CD14-positive monocyte (primary cell): ENCODE results near the gene TMEFF1. TPM values are rescaled to one million over a fixed set of nuclear protein-coding genes. Genes with fewer than 3 reads are reported as not detected.

ENCODE experiments used
- DNase-seq, 3 donors: peaks; one replicate each; pipeline ENCODE4 v3.0.0-alpha.2; 2011 to 2022
- H2AFZ ChIP-seq: 2 replicates; pipeline ENCODE4 v1.6.0; 2012; ENCODE audit warnings: mild to moderate bottlenecking, low read depth, low read length, inconsistent platforms; ENCODE audit not compliant: insufficient read depth, poor library complexity, severe bottlenecking
- H3K27ac ChIP-seq, 2 donors: 1 replicate in 1 of 2; 2 replicates in 1 of 2; pipeline ENCODE4 v1.5.1; 2012 to 2013; ENCODE audit warnings: low read length in 2 of 2, control low read depth in 1 of 2, inconsistent platforms in 1 of 2, low read depth in 1 of 2, mild to moderate bottlenecking in 1 of 2
- H3K27me3 ChIP-seq, 2 donors: one replicate each; pipeline versions ENCODE4 v1.6.0 to v1.6.1; 2011 to 2013; ENCODE audit warnings: low read length in 2 of 2; ENCODE audit not compliant: control insufficient read depth in 2 of 2, insufficient read depth in 2 of 2
- H3K36me3 ChIP-seq, 2 donors: replicated peaks in 1 of 2; 1 replicate in 1 of 2; 2 replicates in 1 of 2; pipeline versions ENCODE4 v1.5.1 to v1.6.1; 2012 to 2013; ENCODE audit warnings: low read length in 2 of 2, control low read depth in 1 of 2, inconsistent platforms in 1 of 2, mild to moderate bottlenecking in 1 of 2; ENCODE audit not compliant: insufficient read depth in 2 of 2, control insufficient read depth in 1 of 2
- H3K4me1 ChIP-seq, 2 donors: 1 replicate in 1 of 2; 2 replicates in 1 of 2; pipeline versions ENCODE4 v1.5.1 to v1.6.1; 2012 to 2013; ENCODE audit warnings: low read length in 2 of 2, control low read depth in 1 of 2, inconsistent platforms in 1 of 2, mild to moderate bottlenecking in 1 of 2, moderate library complexity in 1 of 2; ENCODE audit not compliant: insufficient read depth in 2 of 2, control insufficient read depth in 1 of 2
- H3K4me2 ChIP-seq: replicated peaks from 2 replicates; pipeline ENCODE3; 2012; ENCODE audit warnings: low read length, moderate library complexity, mild to moderate bottlenecking; ENCODE audit not compliant: poor library complexity, severe bottlenecking; ENCODE audit errors: extremely low read depth
- H3K4me3 ChIP-seq, 3 experiments: fragments of 200-600 bp in 1 of 3; sonication (generic) in 1 of 3; replicated peaks in 1 of 3; 1 replicate in 2 of 3; 2 replicates in 1 of 3; pipeline ENCODE4 v1.5.1; 2011 to 2013; ENCODE audit warnings: low read length in 3 of 3, mild to moderate bottlenecking in 3 of 3, control low read depth in 2 of 3, low read depth in 2 of 3, inconsistent platforms in 1 of 3, moderate library complexity in 1 of 3
- H3K79me2 ChIP-seq: 2 replicates; pipeline ENCODE4 v1.6.0; 2012; ENCODE audit warnings: mild to moderate bottlenecking, control low read depth, inconsistent platforms, low read length, moderate library complexity; ENCODE audit not compliant: insufficient read depth
- H3K9ac ChIP-seq: 2 replicates; pipeline ENCODE4 v1.6.0; 2017; ENCODE audit warnings: low read length, mild to moderate bottlenecking; ENCODE audit not compliant: insufficient read depth, poor library complexity, severe bottlenecking
- H3K9me3 ChIP-seq, 2 donors: replicated peaks in 1 of 2; 1 replicate in 1 of 2; 2 replicates in 1 of 2; pipeline versions ENCODE4 v1.5.1 to v1.6.1; 2012 to 2013; ENCODE audit warnings: low read length in 2 of 2, control low read depth in 1 of 2; ENCODE audit not compliant: control insufficient read depth in 1 of 2, insufficient read depth in 1 of 2
- H4K20me1 ChIP-seq: 2 replicates; pipeline ENCODE4 v1.6.0; 2012; ENCODE audit warnings: mild to moderate bottlenecking, low read length, control low read depth, moderate library complexity; ENCODE audit not compliant: insufficient read depth
- H3K27ac Mint-ChIP-seq, 7 donors: one replicate each; pipeline ENCODE4 v1.8.0; 2020; ENCODE audit warnings: mild to moderate bottlenecking in 7 of 7, mixed read lengths in 7 of 7, moderate library complexity in 6 of 7, inconsistent platforms in 2 of 7
- H3K27me3 Mint-ChIP-seq, 3 donors: one replicate each; pipeline ENCODE4 v1.8.0; 2021 to 2022; ENCODE audit warnings: low read depth in 3 of 3, mild to moderate bottlenecking in 3 of 3, mixed read lengths in 3 of 3, moderate library complexity in 3 of 3, inconsistent platforms in 1 of 3
- H3K36me3 Mint-ChIP-seq, 2 donors: one replicate each; pipeline ENCODE4 v1.8.0; 2020; ENCODE audit warnings: mixed read lengths in 2 of 2, inconsistent platforms in 1 of 2, mild to moderate bottlenecking in 1 of 2
- H3K4me1 Mint-ChIP-seq: one replicate; pipeline ENCODE4 v1.8.0; 2020; ENCODE audit warnings: mild to moderate bottlenecking, mixed read lengths
- H3K4me3 Mint-ChIP-seq, 2 donors: one replicate each; pipeline ENCODE4 v1.8.0; 2020; ENCODE audit warnings: mild to moderate bottlenecking in 2 of 2, mixed read lengths in 2 of 2, moderate library complexity in 1 of 2
- H3K9me3 Mint-ChIP-seq, 7 donors: one replicate each; pipeline ENCODE4 v1.8.0; 2020 to 2022; ENCODE audit warnings: mixed read lengths in 7 of 7, mild to moderate bottlenecking in 6 of 7, moderate library complexity in 6 of 7, inconsistent platforms in 2 of 7
- CTCF ChIP-seq: fragments of 200-600 bp; IDR thresholded peaks from one replicate; pipeline ENCODE4 v1.8.0; 2022; ENCODE audit warnings: antibody characterized with exemption, mild to moderate bottlenecking
- WGBS: methylation state at CpG from one replicate; pipeline ENCODE4 v1.1.5; 2013; ENCODE audit warnings: missing lambda C conversion rate; ENCODE audit not compliant: insufficient coverage; 5-methylcytosine and 5-hydroxymethylcytosine counted together
- intact Hi-C, 2 donors: fragments of 100-400 bp; cut with micrococcal nuclease; formaldehyde crosslinking; loops; one replicate each; pipeline versions ENCODE4 v1.15.0 to v1.15.1; 2023
- polyA plus RNA-seq, 3 donors: library from polyadenylated mRNA; depleted of rRNA in 1 of 3; unstranded in 2 of 3; stranded (reverse) in 1 of 3; fragments of 300-500 nt in 2 of 3; fragments of >200 nt in 1 of 3; fragmentation: Illumina TruSeq in 2 of 3; gene quantifications; 1 replicate in 2 of 3; 2 replicates in 1 of 3; pipeline ENCODE4 v1.2.3, GENCODE V29; 2012 to 2021

Gene TMEFF1
- polyA plus RNA-seq, 3 donors: not detected

GRCh38 chr9:100455470-100455869, 17.5 kb upstream of the TMEFF1 start:
- Mint-ChIP-seq H3K4me3 (no peak overlapping the region), H3K9me3 (peaks cover 0 to 7% (median 0%) of the 10 kb centered on the region in 7 donors), H3K4me1 (no peaks in the 10 kb centered on the region), H3K36me3 (peaks cover 2 to 5% of the 10 kb centered on the region in 2 donors), H3K27me3 (peaks cover 2 to 4% (median 4%) of the 10 kb centered on the region in 3 donors), H3K27ac (no peak overlapping the region)
- no peaks in the 10 kb centered on the region for H3K4me1 ChIP-seq
- no peak for DNase-seq
- no peaks in the 10 kb centered on the region for H3K27me3 ChIP-seq
- no peak overlapping the region for H3K9ac ChIP-seq
- no peak overlapping the region for H3K4me3 ChIP-seq
- H3K9me3 ChIP-seq: no peaks in the 10 kb centered on the region
- no peak overlapping the region for H2AFZ ChIP-seq
- intact Hi-C loops: no loop called here
- no peaks in the 10 kb centered on the region for H3K79me2 ChIP-seq
- H3K36me3 ChIP-seq: peaks cover 0 to 4% of the 10 kb centered on the region in 2 donors
- TF ChIP-seq CTCF: no peak
- H3K27ac ChIP-seq: no peak overlapping the region
- no peak overlapping the region for H3K4me2 ChIP-seq
- H4K20me1 ChIP-seq: no peaks in the 10 kb centered on the region

GRCh38 chr9:100457517-100457916, 15.4 kb upstream of the TMEFF1 start:
- peak overlapping the region in 1 of 2 donors; percentile 18 for H3K4me3 Mint-ChIP-seq
- no peak overlapping the region for H3K27ac ChIP-seq
- H3K9me3 ChIP-seq: no peaks in the 10 kb centered on the region
- no peak overlapping the region for H3K9ac ChIP-seq
- intact Hi-C loops: no loop called here
- H3K79me2 ChIP-seq: no peaks in the 10 kb centered on the region
- no peak overlapping the region for H2AFZ ChIP-seq
- no peak for TF ChIP-seq CTCF
- no peaks in the 10 kb centered on the region for H3K36me3 ChIP-seq
- H4K20me1 ChIP-seq: no peaks in the 10 kb centered on the region
- H3K27me3 ChIP-seq: no peaks in the 10 kb centered on the region
- H3K27me3 Mint-ChIP-seq: peaks cover 3 to 5% (median 4%) of the 10 kb centered on the region in 3 donors
- no peaks in the 10 kb centered on the region for H3K4me1 Mint-ChIP-seq
- H3K4me3 ChIP-seq: no peak overlapping the region
- H3K36me3 Mint-ChIP-seq: no peaks in the 10 kb centered on the region
- H3K9me3 Mint-ChIP-seq: peaks cover 0 to 2% (median 0%) of the 10 kb centered on the region in 7 donors
- no peak for DNase-seq
- no peak overlapping the region for H3K4me2 ChIP-seq
- no CpG with 5 or more reads among the region's 1 CpG for WGBS
- H3K27ac Mint-ChIP-seq: no peak overlapping the region
- no peaks in the 10 kb centered on the region for H3K4me1 ChIP-seq
